K562 (cell line): ENCODE results near the gene ZNF598. TPM values are rescaled to one million over a fixed set of nuclear protein-coding genes. Genes with fewer than 3 reads are reported as not detected.
A peak's percentile ranks its signal among the peaks of the same experiment; 100 is the strongest.

ENCODE experiments used
- ADNP ChIP-seq: fragments of 200-800 bp; sonication (Bioruptor generic); IDR thresholded peaks from 2 replicates; pipeline ENCODE4 v1.6.1; 2016; ENCODE audit warnings: missing genetic modification characterization, missing compliant biosample characterization
- ARHGAP35 ChIP-seq: fragments of 450-650 bp; IDR thresholded peaks from 2 replicates; pipeline ENCODE4 v1.6.1; 2018; ENCODE audit not compliant: partially characterized antibody
- ARID1B ChIP-seq: fragments of 450-650 bp; IDR thresholded peaks from 2 replicates; pipeline ENCODE4 v1.6.1; 2016; ENCODE audit warnings: antibody characterized with exemption, mild to moderate bottlenecking, inconsistent platforms
- BHLHE40 ChIP-seq: IDR thresholded peaks from 2 replicates; pipeline ENCODE4 v1.6.1; 2011; ENCODE audit warnings: low read length, improper control_type of control experiment
- BRCA1 ChIP-seq, 2 experiments: fragments of 450-650 bp in 1 of 2; sonication (generic) in 1 of 2; formaldehyde crosslinking in 1 of 2; IDR thresholded peaks; 2 replicates each; pipeline versions ENCODE4 v1.5.0 to v1.6.1; 2017 to 2020; ENCODE audit warnings: mild to moderate bottlenecking in 1 of 2, missing genetic modification reagents in 1 of 2
- C11orf30 ChIP-seq: fragments of 450-650 bp; IDR thresholded peaks from 2 replicates; pipeline ENCODE4 v1.6.1; 2016; ENCODE audit warnings: low read depth, mild to moderate bottlenecking
- CCNT2 ChIP-seq: IDR thresholded peaks from 2 replicates; pipeline ENCODE4 v1.6.1; 2011; ENCODE audit warnings: borderline replicate concordance, low read depth, mild to moderate bottlenecking, moderate library complexity, mixed read lengths, low read length; ENCODE audit not compliant: insufficient read length; ENCODE audit errors: extremely low read depth
- CREB3 ChIP-seq: fragments of 450-650 bp; conservative IDR thresholded peaks from 2 replicates; pipeline ENCODE4 v1.6.1; 2016; ENCODE audit warnings: missing genetic modification characterization, low read depth, mild to moderate bottlenecking, missing compliant biosample characterization, moderate library complexity
- E2F3 ChIP-seq: fragments of 250-450 bp; sonication (Bioruptor Pico); IDR thresholded peaks from 2 replicates; pipeline ENCODE4 v1.4.0; 2020; ENCODE audit warnings: mild to moderate bottlenecking
- FIP1L1 ChIP-seq: fragments of 200-400 bp; formaldehyde crosslinking; IDR thresholded peaks from 2 replicates; pipeline ENCODE4 v1.6.1; 2018; ENCODE audit warnings: mild to moderate bottlenecking, low read depth, low read length; ENCODE audit not compliant: poor library complexity, severe bottlenecking
- FOXM1 ChIP-seq, 2 experiments: fragments of 450-650 bp in 1 of 2; sonication (generic) in 1 of 2; formaldehyde crosslinking in 1 of 2; IDR thresholded peaks; 2 replicates each; pipeline versions ENCODE4 v1.6.1 to v1.9.0; 2017 to 2022; ENCODE audit warnings: low read depth in 2 of 2, mild to moderate bottlenecking in 2 of 2, missing genetic modification reagents in 1 of 2, moderate library complexity in 1 of 2
- FOXO4 ChIP-seq: fragments of 450-650 bp; formaldehyde crosslinking; IDR thresholded peaks from 2 replicates; pipeline ENCODE4 v1.4.0; 2020; ENCODE audit warnings: mild to moderate bottlenecking, moderate library complexity
- GTF2E2 ChIP-seq: fragments of 200-800 bp; sonication (Bioruptor generic); IDR thresholded peaks from 2 replicates; pipeline ENCODE4 v1.6.1; 2016; ENCODE audit warnings: missing genetic modification characterization, missing compliant biosample characterization
- HDAC3 ChIP-seq: fragments of 450-650 bp; IDR thresholded peaks from 2 replicates; pipeline ENCODE4 v1.6.1; 2018; ENCODE audit warnings: borderline replicate concordance, mild to moderate bottlenecking, moderate library complexity; ENCODE audit not compliant: partially characterized antibody
- MNT ChIP-seq, 2 experiments: fragments of 450-650 bp; conservative IDR thresholded peaks; 2 replicates each; pipeline ENCODE4 v1.6.1; 2017; ENCODE audit warnings: mild to moderate bottlenecking in 2 of 2, moderate library complexity in 2 of 2
- NR2C2 ChIP-seq, 2 experiments: fragments of 200-800 bp in 1 of 2; sonication (Bioruptor generic) in 1 of 2; sonication (generic) in 1 of 2; formaldehyde crosslinking in 1 of 2; IDR thresholded peaks; 2 replicates each; pipeline versions ENCODE4 v1.6.1 to v1.8.0; 2016 to 2022; ENCODE audit warnings: mild to moderate bottlenecking in 1 of 2, missing compliant biosample characterization in 1 of 2, missing genetic modification characterization in 1 of 2, missing genetic modification reagents in 1 of 2
- ZBTB5 ChIP-seq: fragments of 450-650 bp; IDR thresholded peaks from 2 replicates; pipeline ENCODE4 v1.6.1; 2017; ENCODE audit warnings: antibody characterized with exemption
- ZNF3 ChIP-seq: fragments of 250-450 bp; sonication (Bioruptor Pico); IDR thresholded peaks from 2 replicates; pipeline ENCODE4 v1.5.0; 2021; ENCODE audit warnings: mild to moderate bottlenecking, moderate library complexity
- ZNF445 ChIP-seq: fragments of 250-450 bp; sonication (Bioruptor Pico); IDR thresholded peaks from 2 replicates; pipeline ENCODE4 v1.4.0; 2020; ENCODE audit warnings: low read depth, mild to moderate bottlenecking, moderate library complexity
- polyA plus RNA-seq, 8 experiments: library from polyadenylated mRNA; depleted of rRNA in 4 of 8; stranded (reverse) in 5 of 8; unstranded in 3 of 8; fragments of >200 nt; fragmentation: Nextera tagmentation in 2 of 8; fragmentation: Illumina TruSeq in 1 of 8; extraction: Ambion mirVana in 2 of 8; extraction: Trizol in 1 of 8; gene quantifications; 2 replicates each; pipeline versions ENCODE4 v1.2.1 to v1.2.3, GENCODE V29; 2011 to 2014; ENCODE audit warnings: inconsistent platforms in 1 of 8, missing spikeins in 1 of 8
- total RNA-seq, 7 experiments: library from RNA; depleted of rRNA in 6 of 7; stranded (reverse); fragments of >200 nt in 6 of 7; fragmentation: Illumina TruSeq in 2 of 7; extraction: Trizol in 2 of 7; gene quantifications; 2 replicates each; pipeline versions ENCODE4 v1.2.1 to v1.2.3, GENCODE V29; 2011 to 2021; ENCODE audit warnings: low replicate concordance in 1 of 7

Gene ZNF598
- total and polyA plus RNA-seq, 9 of the 15 experiments (the other 6 are each of a cell fraction or from before 2014, with no cell fraction given) = 0.11 to 115 (median 29.6) TPM

GRCh38 chr16:1964506-1965395 is 44.9 kb downstream of the ZNF598 start, which contains the start of gene RPS2 (continued):
- TF ChIP-seq CREB3 = no peak
- TF ChIP-seq E2F3 (CRISPR knock-in tag) = 0 out of 2 replicates have a peak, but pooled peaks have one; percentile 17
- peak; percentile 96 for TF ChIP-seq FIP1L1
- peak; percentile 97 for TF ChIP-seq C11orf30
- TF ChIP-seq NR2C2 (CRISPR knock-in tag; IDR thresholded peaks at IDR 0.05) = no peak; the same call in 1 of the 2 replicates
- peak; percentile 55; the same call in 1 of the 2 replicates for TF ChIP-seq NR2C2 (tag; IDR thresholded peaks at IDR 0.05)
- TF ChIP-seq BHLHE40 = peak; percentile 84
- TF ChIP-seq GTF2E2 (tag) = peak; percentile 96
- TF ChIP-seq BRCA1 (IDR thresholded peaks at IDR 0.05) = no peak
- peak; percentile 57; the same call in 1 of the 2 replicates for TF ChIP-seq BRCA1 (CRISPR knock-in tag; IDR thresholded peaks at IDR 0.05)
- TF ChIP-seq ZNF3 = no peak
- peak; percentile 52 for TF ChIP-seq CCNT2
- peak; percentile 81 to 88 for TF ChIP-seq MNT (conservative IDR thresholded peaks at IDR 0.05)
- peak; percentile 41; the same call in 1 of the 2 replicates for TF ChIP-seq ARID1B
- no peak; the same call in 1 of the 2 replicates for TF ChIP-seq FOXM1 (IDR thresholded peaks at IDR 0.05; ENCODE audit: low read depth)
- TF ChIP-seq FOXM1 (CRISPR knock-in tag; IDR thresholded peaks at IDR 0.05; ENCODE audit: low read depth) = no peak; the same call in 1 of the 2 replicates
- TF ChIP-seq ADNP = no peak
- no peak for TF ChIP-seq ZBTB5
- 0 out of 2 replicates have a peak, but pooled peaks have one; percentile 62 for TF ChIP-seq ZNF445 (CRISPR knock-in tag)
- no peak for TF ChIP-seq HDAC3
- peak; percentile 54; the same call in 1 of the 2 replicates for TF ChIP-seq FOXO4 (CRISPR knock-in tag)
- peak; percentile 87 for TF ChIP-seq ARHGAP35
